ENCODE results near the gene ECT2L. TPM values are rescaled to one million over a fixed set of nuclear protein-coding genes. Genes with fewer than 3 reads are reported as not detected.

The ECT2L gene
- total RNA-seq, 1 donor from 2014 or later: not detected

DNA sequence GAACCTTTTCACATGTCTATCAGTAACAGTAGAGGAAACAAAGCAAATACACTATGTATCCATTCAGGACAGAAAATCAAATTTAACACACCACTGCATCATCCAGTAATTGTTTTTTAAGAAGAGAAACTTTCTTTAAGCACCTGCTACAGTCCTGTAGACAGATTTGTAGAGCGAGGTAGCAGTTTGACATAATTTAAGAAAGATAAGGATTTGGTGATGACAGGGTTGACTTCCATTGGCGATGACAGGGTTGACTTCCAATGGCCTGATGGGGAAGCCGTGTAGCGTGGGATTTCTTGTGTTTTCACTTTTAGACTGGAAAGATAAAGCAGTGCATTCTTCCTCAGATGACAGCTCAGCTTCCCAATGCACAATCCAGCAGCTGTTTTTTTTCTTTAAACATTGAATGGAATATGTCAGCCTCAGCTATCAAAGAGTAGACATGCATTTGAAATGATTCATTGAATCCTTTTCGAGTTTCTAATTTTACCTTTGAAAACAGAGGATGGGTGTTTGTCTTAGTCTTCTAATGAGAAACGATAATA, 68.5 kb downstream of the ECT2L start:
- H3K27me3 Mint-ChIP-seq (ENCODE audit: unreplicated experiment): peaks cover 2% of the 10 kb centered on the region
- TF ChIP-seq, protein P1, sequence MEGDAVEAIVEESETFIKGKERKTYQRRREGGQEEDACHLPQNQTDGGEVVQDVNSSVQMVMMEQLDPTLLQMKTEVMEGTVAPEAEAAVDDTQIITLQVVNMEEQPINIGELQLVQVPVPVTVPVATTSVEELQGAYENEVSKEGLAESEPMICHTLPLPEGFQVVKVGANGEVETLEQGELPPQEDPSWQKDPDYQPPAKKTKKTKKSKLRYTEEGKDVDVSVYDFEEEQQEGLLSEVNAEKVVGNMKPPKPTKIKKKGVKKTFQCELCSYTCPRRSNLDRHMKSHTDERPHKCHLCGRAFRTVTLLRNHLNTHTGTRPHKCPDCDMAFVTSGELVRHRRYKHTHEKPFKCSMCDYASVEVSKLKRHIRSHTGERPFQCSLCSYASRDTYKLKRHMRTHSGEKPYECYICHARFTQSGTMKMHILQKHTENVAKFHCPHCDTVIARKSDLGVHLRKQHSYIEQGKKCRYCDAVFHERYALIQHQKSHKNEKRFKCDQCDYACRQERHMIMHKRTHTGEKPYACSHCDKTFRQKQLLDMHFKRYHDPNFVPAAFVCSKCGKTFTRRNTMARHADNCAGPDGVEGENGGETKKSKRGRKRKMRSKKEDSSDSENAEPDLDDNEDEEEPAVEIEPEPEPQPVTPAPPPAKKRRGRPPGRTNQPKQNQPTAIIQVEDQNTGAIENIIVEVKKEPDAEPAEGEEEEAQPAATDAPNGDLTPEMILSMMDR (IDR thresholded peaks at IDR 0.05; ENCODE audit: unreplicated experiment): no peak
- H3K4me1 Mint-ChIP-seq (ENCODE audit: unreplicated experiment): peaks cover 9% of the 10 kb centered on the region
- no peaks in the 10 kb centered on the region for H3K9me3 Mint-ChIP-seq (ENCODE audit: unreplicated experiment)
- no peak overlapping the region for H3K27ac Mint-ChIP-seq (ENCODE audit: unreplicated experiment)
- no peak overlapping the region for H3K4me3 Mint-ChIP-seq (ENCODE audit: unreplicated experiment)
- no peak for DNase-seq (ENCODE audit: low spot score)
- H3K36me3 Mint-ChIP-seq (ENCODE audit: low read depth, unreplicated experiment): no peaks in the 10 kb centered on the region

DNA sequence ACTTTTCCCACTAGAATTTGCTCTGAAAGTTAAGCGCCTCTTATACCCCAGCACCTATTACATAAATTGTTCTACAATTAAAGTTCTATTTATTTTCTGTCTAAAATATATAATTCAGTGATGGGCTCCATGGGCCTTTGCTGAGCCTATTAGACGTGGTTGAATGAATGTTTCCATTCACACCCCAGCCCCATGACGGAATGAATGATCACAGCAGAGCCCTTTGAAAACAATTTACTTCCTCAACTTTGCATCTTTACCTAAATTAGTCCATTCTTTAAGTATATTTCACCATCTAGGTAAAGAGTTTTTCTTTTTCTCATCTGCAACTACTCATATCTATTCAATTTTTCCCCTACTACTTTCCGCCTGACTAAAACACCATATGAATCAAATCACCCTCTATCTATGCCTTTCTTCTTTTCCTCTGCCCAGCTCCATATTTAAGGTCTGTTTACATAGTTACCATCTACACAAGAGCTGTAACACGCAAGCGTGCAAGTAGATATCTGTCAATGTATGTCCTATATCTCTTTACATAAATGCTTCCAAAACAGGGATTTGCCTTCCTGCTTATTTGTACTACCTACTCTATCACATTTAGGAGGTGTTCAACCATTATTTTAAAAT, 69.7 kb downstream of the ECT2L start:
- peaks cover 2% of the 10 kb centered on the region for H3K27me3 Mint-ChIP-seq (ENCODE audit: unreplicated experiment)
- TF ChIP-seq, protein P1 (IDR thresholded peaks at IDR 0.05; ENCODE audit: unreplicated experiment): no peak

DNA sequence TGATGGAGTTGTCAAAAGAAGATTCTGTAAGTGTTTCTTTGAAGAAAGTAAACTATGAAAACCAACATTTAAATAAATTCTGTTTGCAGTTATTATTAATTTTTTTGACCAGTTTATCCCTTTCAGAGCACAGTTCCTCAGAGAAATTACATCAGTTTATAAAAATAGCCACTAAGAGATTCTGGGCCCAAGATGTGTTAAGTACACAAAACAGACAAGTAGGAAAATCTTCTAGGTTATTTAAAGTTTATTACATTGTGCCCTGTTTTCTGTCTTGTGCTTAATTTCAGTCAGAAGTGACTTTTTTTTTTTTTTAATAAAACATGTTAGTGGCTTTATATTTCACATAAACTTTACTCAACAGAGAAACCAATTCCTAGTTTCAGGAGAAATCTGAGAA, 72.3 kb downstream of the ECT2L start:
- Mint-ChIP-seq H3K4me1 (ENCODE audit: unreplicated experiment) (peaks cover 19% of the 10 kb centered on the region), H3K4me3 (ENCODE audit: unreplicated experiment) (no peak overlapping the region), H3K9me3 (ENCODE audit: unreplicated experiment) (no peaks in the 10 kb centered on the region), H3K36me3 (ENCODE audit: low read depth, unreplicated experiment) (no peaks in the 10 kb centered on the region), H3K27me3 (ENCODE audit: unreplicated experiment) (peaks cover 2% of the 10 kb centered on the region), H3K27ac (ENCODE audit: unreplicated experiment) (no peak overlapping the region)
- TF ChIP-seq, protein P1 (IDR thresholded peaks at IDR 0.05; ENCODE audit: unreplicated experiment): no peak
- no peak for DNase-seq (ENCODE audit: low spot score)

More for the DNA sequence above, 69.7 kb downstream of the ECT2L start:
- no peak overlapping the region for H3K27ac Mint-ChIP-seq (ENCODE audit: unreplicated experiment)
- H3K36me3 Mint-ChIP-seq (ENCODE audit: low read depth, unreplicated experiment): no peaks in the 10 kb centered on the region
- H3K9me3 Mint-ChIP-seq (ENCODE audit: unreplicated experiment): no peaks in the 10 kb centered on the region
- peaks cover 19% of the 10 kb centered on the region for H3K4me1 Mint-ChIP-seq (ENCODE audit: unreplicated experiment)
- no peak for DNase-seq (ENCODE audit: low spot score)
- H3K4me3 Mint-ChIP-seq (ENCODE audit: unreplicated experiment): no peak overlapping the region

DNA sequence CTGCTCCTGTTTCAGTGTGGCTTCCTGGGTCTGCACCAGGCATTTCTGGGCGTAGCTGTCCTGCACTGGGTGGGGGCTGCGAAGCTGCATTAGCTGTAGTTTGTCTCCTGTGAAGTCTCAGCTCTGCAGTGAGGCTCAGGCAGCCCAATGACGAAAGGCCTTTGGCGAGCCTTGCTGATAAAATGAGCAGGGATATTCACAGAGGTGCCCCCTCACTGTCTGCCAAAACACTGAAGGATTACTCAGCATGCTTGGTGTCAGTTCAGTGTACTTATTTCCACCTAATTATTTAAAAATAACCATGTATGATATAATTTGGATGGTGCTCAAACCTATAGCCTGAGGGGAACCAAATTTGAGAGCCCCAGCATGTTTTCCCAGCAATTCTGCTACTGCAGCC, 73.5 kb downstream of the ECT2L start:
- DNase-seq (ENCODE audit: low spot score): no peak
- Mint-ChIP-seq H3K27me3 (ENCODE audit: unreplicated experiment) (peaks cover 2% of the 10 kb centered on the region), H3K27ac (ENCODE audit: unreplicated experiment) (no peak overlapping the region), H3K4me1 (ENCODE audit: unreplicated experiment) (peaks cover 19% of the 10 kb centered on the region), H3K4me3 (ENCODE audit: unreplicated experiment) (no peak overlapping the region), H3K36me3 (ENCODE audit: low read depth, unreplicated experiment) (no peaks in the 10 kb centered on the region), H3K9me3 (ENCODE audit: unreplicated experiment) (peaks cover 4% of the 10 kb centered on the region)
- TF ChIP-seq, protein P1 (IDR thresholded peaks at IDR 0.05; ENCODE audit: unreplicated experiment): no peak

DNA sequence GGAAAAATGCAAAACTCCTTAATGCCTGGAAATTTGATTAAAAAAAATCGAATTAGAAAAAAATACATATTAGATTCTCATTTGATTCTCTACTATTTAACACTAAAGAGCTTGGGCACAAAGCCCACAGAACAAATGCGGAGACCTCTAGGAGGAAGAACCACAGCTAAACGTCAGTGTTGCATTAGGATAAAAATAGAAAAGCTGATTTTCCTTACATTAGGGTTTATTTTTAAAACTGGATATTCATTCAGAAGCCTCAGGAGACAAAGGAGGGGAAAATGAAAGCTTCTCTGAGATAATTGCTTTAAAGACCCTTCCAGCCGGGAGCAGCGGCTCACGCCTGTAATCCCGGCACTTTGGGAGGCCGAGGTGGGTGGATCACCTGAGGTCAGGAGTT, 77.3 kb downstream of the ECT2L start:
- Mint-ChIP-seq H3K4me3 (ENCODE audit: unreplicated experiment) (no peak overlapping the region), H3K4me1 (ENCODE audit: unreplicated experiment) (peaks cover 19% of the 10 kb centered on the region), H3K27ac (ENCODE audit: unreplicated experiment) (no peak overlapping the region), H3K9me3 (ENCODE audit: unreplicated experiment) (peaks cover 4% of the 10 kb centered on the region), H3K36me3 (ENCODE audit: low read depth, unreplicated experiment) (no peaks in the 10 kb centered on the region), H3K27me3 (ENCODE audit: unreplicated experiment) (peaks cover 2% of the 10 kb centered on the region)
- TF ChIP-seq, protein P1 (IDR thresholded peaks at IDR 0.05; ENCODE audit: unreplicated experiment): no peak
- DNase-seq (ENCODE audit: low spot score): no peak

Data from endothelial cell (in vitro differentiated cells).